ENCODE measurements around the gene SGIP1.
"Not testable (repeated sequence)": the region's sequence is repeated elsewhere in the genome, so short reads cannot be mapped to it uniquely, and the experiment has no call there.

SGIP1 gene

GRCh38 chr1:66764994-66765578 lies 231.1 kb downstream of the SGIP1 start:
- Mint-ChIP-seq H3K27ac (no peak overlapping the region), H3K9me3 (no peaks in the 10 kb centered on the region), H3K27me3 (no peaks in the 10 kb centered on the region), H3K4me3 (no peak overlapping the region), H3K36me3 (no peaks in the 10 kb centered on the region), H3K4me1 (peaks cover 16% of the 10 kb centered on the region)
- CTCF ChIA-PET: interaction anchor here (1.0 to 6.2 kb wide), 12 partner anchors 11 to 736 kb away, joined by 3 to 40 read pairs (median 6); partner anchors contain the start of genes DNAI4 and MIER1
- peak; percentile 68 for DNase-seq

- H3K4me1 Mint-ChIP-seq: peaks cover 27% of the 10 kb centered on the region
- H3K27me3 Mint-ChIP-seq: no peaks in the 10 kb centered on the region
- no peaks in the 10 kb centered on the region for H3K36me3 Mint-ChIP-seq
- H3K27ac Mint-ChIP-seq: no peak overlapping the region
- no peak for DNase-seq
- H3K4me3 Mint-ChIP-seq: no peak overlapping the region
- no peaks in the 10 kb centered on the region for H3K9me3 Mint-ChIP-seq
- CTCF ChIA-PET: interaction anchor here (1.3 to 6.2 kb wide), 4 partner anchors 10 to 733 kb away, joined by 4 to 40 read pairs (median 16); no protein-coding TSS in a partner anchor
These were observed 233.7 kb downstream of the SGIP1 start for GRCh38 chr1:66767626-66768025.

- Mint-ChIP-seq H3K27ac (no peak overlapping the region), H3K36me3 (no peaks in the 10 kb centered on the region), H3K9me3 (no peaks in the 10 kb centered on the region), H3K4me1 (peaks cover 27% of the 10 kb centered on the region), H3K4me3 (peak overlapping the region; percentile 11), H3K27me3 (no peaks in the 10 kb centered on the region)
- CTCF ChIA-PET: interaction anchor here (0.6 to 1.6 kb wide), 4 partner anchors 42 to 497 kb away, joined by 3 to 10 read pairs (median 4); no protein-coding TSS in a partner anchor
- DNase-seq: no peak
These were observed 235.0 kb downstream of the SGIP1 start for GRCh38 chr1:66768965-66769364.

- H3K27me3 Mint-ChIP-seq: no peaks in the 10 kb centered on the region
- no peaks in the 10 kb centered on the region for H3K9me3 Mint-ChIP-seq
- H3K36me3 Mint-ChIP-seq: no peaks in the 10 kb centered on the region
- H3K27ac Mint-ChIP-seq: peak overlapping the region; percentile 58
- CTCF ChIA-PET: interaction anchor here (0.6 to 1.6 kb wide), 6 partner anchors 11 to 497 kb away, joined by 3 to 10 read pairs (median 4); no protein-coding TSS in a partner anchor
- peaks cover 27% of the 10 kb centered on the region for H3K4me1 Mint-ChIP-seq
- peak overlapping the region; percentile 62 for H3K4me3 Mint-ChIP-seq
- DNase-seq: peak; percentile 37
These were observed 235.7 kb downstream of the SGIP1 start for GRCh38 chr1:66769512-66770229.

- no peaks in the 10 kb centered on the region for H3K9me3 Mint-ChIP-seq
- CTCF ChIA-PET: interaction anchor here (0.9 to 1.6 kb wide), 4 partner anchors 12 to 442 kb away, joined by 3 to 10 read pairs (median 4); no protein-coding TSS in a partner anchor
- no peak overlapping the region for H3K4me3 Mint-ChIP-seq
- H3K27me3 Mint-ChIP-seq: no peaks in the 10 kb centered on the region
- H3K36me3 Mint-ChIP-seq: no peaks in the 10 kb centered on the region
- peaks cover 27% of the 10 kb centered on the region for H3K4me1 Mint-ChIP-seq
- no peak overlapping the region for H3K27ac Mint-ChIP-seq
- DNase-seq: no peak
These were observed 236.3 kb downstream of the SGIP1 start for GRCh38 chr1:66770240-66770639.

GRCh38 chr1:66770694-66771093 lies 236.7 kb downstream of the SGIP1 start:
- Mint-ChIP-seq H3K4me3 (no peak overlapping the region), H3K27ac (no peak overlapping the region), H3K36me3 (no peaks in the 10 kb centered on the region), H3K27me3 (no peaks in the 10 kb centered on the region), H3K4me1 (peaks cover 27% of the 10 kb centered on the region), H3K9me3 (no peaks in the 10 kb centered on the region)
- CTCF ChIA-PET: interaction anchor here (1.6 kb wide), 1 partner anchor 378 kb away, joined by 10 read pairs; no protein-coding TSS in a partner anchor
- no peak for DNase-seq

GRCh38 chr1:66773227-66773626 lies 239.3 kb downstream of the SGIP1 start:
- Mint-ChIP-seq H3K4me1 (peaks cover 27% of the 10 kb centered on the region), H3K27ac (no peak overlapping the region), H3K4me3 (no peak overlapping the region), H3K27me3 (no peaks in the 10 kb centered on the region), H3K36me3 (no peaks in the 10 kb centered on the region), H3K9me3 (no peaks in the 10 kb centered on the region)
- DNase-seq: no peak
- CTCF ChIA-PET: no interaction called here

- no peak for DNase-seq
- Mint-ChIP-seq H3K36me3 (no peaks in the 10 kb centered on the region), H3K4me3 (no peak overlapping the region), H3K27me3 (no peaks in the 10 kb centered on the region), H3K27ac (no peak overlapping the region), H3K9me3 (no peaks in the 10 kb centered on the region), H3K4me1 (peaks cover 18% of the 10 kb centered on the region)
- CTCF ChIA-PET: no interaction called here
These were observed 240.5 kb downstream of the SGIP1 start for GRCh38 chr1:66774438-66774837.

GRCh38 chr1:66775646-66776045 lies 241.7 kb downstream of the SGIP1 start:
- Mint-ChIP-seq H3K27me3 (no peaks in the 10 kb centered on the region), H3K4me1 (peaks cover 6% of the 10 kb centered on the region), H3K4me3 (no peak overlapping the region), H3K27ac (no peak overlapping the region), H3K9me3 (no peaks in the 10 kb centered on the region), H3K36me3 (no peaks in the 10 kb centered on the region)
- CTCF ChIA-PET: interaction anchor here (0.7 kb wide), 1 partner anchor 14 kb away, joined by 3 read pairs; no protein-coding TSS in a partner anchor
- no peak for DNase-seq

- Mint-ChIP-seq H3K27ac (no peak overlapping the region), H3K27me3 (no peaks in the 10 kb centered on the region), H3K9me3 (no peaks in the 10 kb centered on the region), H3K4me1 (no peaks in the 10 kb centered on the region), H3K4me3 (no peak overlapping the region), H3K36me3 (no peaks in the 10 kb centered on the region)
- no peak for DNase-seq
- CTCF ChIA-PET: no interaction called here
These were observed 243.9 kb downstream of the SGIP1 start for GRCh38 chr1:66777831-66778230.

GRCh38 chr1:66778266-66778665 lies 244.3 kb downstream of the SGIP1 start:
- no peak for DNase-seq
- Mint-ChIP-seq H3K9me3 (no peaks in the 10 kb centered on the region), H3K36me3 (no peaks in the 10 kb centered on the region), H3K27ac (no peak overlapping the region), H3K4me1 (no peaks in the 10 kb centered on the region), H3K27me3 (no peaks in the 10 kb centered on the region), H3K4me3 (no peak overlapping the region)
- CTCF ChIA-PET: no interaction called here

- H3K4me1 Mint-ChIP-seq: no peaks in the 10 kb centered on the region
- no peak for DNase-seq
- no peaks in the 10 kb centered on the region for H3K9me3 Mint-ChIP-seq
- H3K4me3 Mint-ChIP-seq: no peak overlapping the region
- CTCF ChIA-PET: no interaction called here
- no peaks in the 10 kb centered on the region for H3K27me3 Mint-ChIP-seq
- no peaks in the 10 kb centered on the region for H3K36me3 Mint-ChIP-seq
- H3K27ac Mint-ChIP-seq: no peak overlapping the region
These were observed 245.0 kb downstream of the SGIP1 start for GRCh38 chr1:66778969-66779368.

GRCh38 chr1:66779475-66780078 lies 245.6 kb downstream of the SGIP1 start:
- no peak for DNase-seq
- Mint-ChIP-seq H3K27me3 (no peaks in the 10 kb centered on the region), H3K9me3 (no peaks in the 10 kb centered on the region), H3K4me3 (no peak overlapping the region), H3K27ac (no peak overlapping the region), H3K4me1 (no peaks in the 10 kb centered on the region), H3K36me3 (no peaks in the 10 kb centered on the region)
- CTCF ChIA-PET: no interaction called here

- H3K36me3 Mint-ChIP-seq: not testable (repeated sequence)
These were observed 251.8 kb downstream of the SGIP1 start for GRCh38 chr1:66785800-66786199.

More at GRCh38 chr1:66785800-66786199, 251.8 kb downstream of the SGIP1 start:
- peaks cover 13% of the 10 kb centered on the region for H3K4me1 Mint-ChIP-seq
- CTCF ChIA-PET, H3K9me3 Mint-ChIP-seq, H3K27ac Mint-ChIP-seq, H3K4me3 Mint-ChIP-seq, DNase-seq, H3K27me3 Mint-ChIP-seq: not testable (repeated sequence)

Data from activated naive CD4-positive, alpha-beta T cell treated with anti-CD3 and anti-CD28 coated beads, Interleukin-2, amount 10 ng/mL, durations not matched to agents 7 days and 5 days (primary cell).